A549 (cell line): Measurements from ENCODE around the gene ALDH3A2. TPM values are rescaled to one million over a fixed set of nuclear protein-coding genes. Genes with fewer than 3 reads are reported as not detected.

Source experiments
- ATAC-seq, 2 experiments: fragments of 200-7000 bp in 1 of 2; fragments of >200 bp in 1 of 2; cut with Nextera tagmentation in 1 of 2; cut with Tn5 transposase in 1 of 2; 3 replicates each; pipeline versions ENCODE4 v1.8.0 to v1.9.1; 2018 to 2020; ENCODE audit warnings: mild to moderate bottlenecking in 1 of 2, moderate library complexity in 1 of 2
- CTCF ChIA-PET: fragments of 300-600 bp; sonication (Branson Sonifier 250); formaldehyde crosslinking; extraction: SDS; loops from one replicate; lab custom pipeline; 2021; ENCODE audit warnings: antibody characterized with exemption, inconsistent platforms; lab: Yijun Ruan, JAX
- POLR2A ChIA-PET: fragments of 350-600 bp; formaldehyde crosslinking; extraction: SDS; loops from one replicate; lab custom pipeline; 2021; ENCODE audit warnings: antibody characterized with exemption, inconsistent platforms; lab: Yijun Ruan, JAX
- DNase-seq, 2 experiments: peaks; one replicate each; pipeline versions ENCODE4 v3.0.0 to v3.0.0-alpha.2; 2011 to 2016; ENCODE audit warnings: low read depth in 1 of 2, low spot score in 1 of 2
- FAIRE-seq: peaks from 2 replicates; lab custom pipeline; 2011; peaks lifted over from hg19 to GRCh38; lab: Jason Lieb, UNC
- H3K27ac ChIP-seq, 2 experiments: fragments of >200 bp; sonication (Bioruptor Twin); formaldehyde crosslinking; 3 replicates each; pipeline ENCODE4 v1.5.1; 2016 to 2017
- H3K4me1 ChIP-seq: fragments of >200 bp; sonication (Bioruptor Twin); formaldehyde crosslinking; 3 replicates; pipeline ENCODE4 v1.6.1; 2016
- H3K4me2 ChIP-seq: fragments of >200 bp; sonication (Bioruptor Twin); formaldehyde crosslinking; 3 replicates; pipeline ENCODE4 v1.6.1; 2016
- H3K4me3 ChIP-seq: fragments of >200 bp; sonication (Bioruptor Twin); formaldehyde crosslinking; 3 replicates; pipeline ENCODE4 v1.5.1; 2016
- H3K9me3 ChIP-seq: fragments of >200 bp; sonication (Bioruptor Twin); formaldehyde crosslinking; 3 replicates; pipeline ENCODE4 v1.6.1; 2016
- FOSB ChIP-seq: fragments of 250-450 bp; sonication (Bioruptor Pico); IDR thresholded peaks from 2 replicates; pipeline ENCODE4 v1.5.0; 2020; ENCODE audit warnings: mild to moderate bottlenecking, moderate library complexity
- GATA3 ChIP-seq: IDR thresholded peaks from 2 replicates; pipeline ENCODE4 v1.6.1; 2012; ENCODE audit warnings: borderline replicate concordance
- HES2 ChIP-seq: fragments of >200 bp; sonication (Bioruptor Twin); formaldehyde crosslinking; IDR thresholded peaks from 2 replicates; pipeline ENCODE4 v1.6.1; 2016
- HOXB5 ChIP-seq: fragments of 250-450 bp; sonication (Bioruptor Pico); IDR thresholded peaks from 2 replicates; pipeline ENCODE4 v1.5.0; 2020; ENCODE audit warnings: mild to moderate bottlenecking, moderate library complexity
- JUN ChIP-seq, 2 experiments: fragments of >200 bp; sonication (Bioruptor Twin); formaldehyde crosslinking; IDR thresholded peaks; 2 replicates in 1 of 2; 3 replicates in 1 of 2; pipeline ENCODE4 v1.6.1; 2016 to 2017
- MYC ChIP-seq: IDR thresholded peaks from 2 replicates; pipeline ENCODE4 v1.6.1; 2012; ENCODE audit warnings: mild to moderate bottlenecking, inconsistent platforms, low read length, improper control_type of control experiment, borderline replicate concordance
- NFE2L2 ChIP-seq: fragments of 150-350 bp; conservative IDR thresholded peaks from 2 replicates; pipeline ENCODE4 v1.6.1; 2014; ENCODE audit warnings: low read length
- NR3C1 ChIP-seq: fragments of >200 bp; sonication (Bioruptor Twin); formaldehyde crosslinking; IDR thresholded peaks from 3 replicates; pipeline ENCODE4 v1.6.1; 2017
- PBX3 ChIP-seq: IDR thresholded peaks from 2 replicates; pipeline ENCODE4 v1.6.1; 2012
- RARB ChIP-seq: fragments of 250-450 bp; sonication (Bioruptor Pico); IDR thresholded peaks from 2 replicates; pipeline ENCODE4 v1.8.0; 2021; ENCODE audit warnings: mild to moderate bottlenecking, moderate library complexity
- ZSCAN20 ChIP-seq: fragments of 250-450 bp; sonication (Bioruptor Pico); IDR thresholded peaks from 2 replicates; pipeline ENCODE4 v1.8.0; 2022; ENCODE audit warnings: mild to moderate bottlenecking, moderate library complexity
- WGBS: methylation state at CpG from one replicate; pipeline ENCODE4 v1.1.6; 2017; ENCODE audit errors: missing lambda C conversion rate; 5-methylcytosine and 5-hydroxymethylcytosine counted together
- polyA plus RNA-seq, 4 experiments: library from polyadenylated mRNA; depleted of rRNA in 3 of 4; stranded (reverse); fragments of >200 nt; fragmentation: RNase III in 1 of 4; extraction: RNeasy Plus Mini Kit Qiagen cat#74134 plus additional on column Dnase treatment in 1 of 4; gene quantifications; 2 replicates in 3 of 4; 3 replicates in 1 of 4; pipeline ENCODE4 v1.2.3, GENCODE V29; 2011 to 2017

The ALDH3A2 gene
- polyA plus RNA-seq, 2 of the 4 experiments (the other 2 are of a cell fraction): 140 to 195 TPM

DNA sequence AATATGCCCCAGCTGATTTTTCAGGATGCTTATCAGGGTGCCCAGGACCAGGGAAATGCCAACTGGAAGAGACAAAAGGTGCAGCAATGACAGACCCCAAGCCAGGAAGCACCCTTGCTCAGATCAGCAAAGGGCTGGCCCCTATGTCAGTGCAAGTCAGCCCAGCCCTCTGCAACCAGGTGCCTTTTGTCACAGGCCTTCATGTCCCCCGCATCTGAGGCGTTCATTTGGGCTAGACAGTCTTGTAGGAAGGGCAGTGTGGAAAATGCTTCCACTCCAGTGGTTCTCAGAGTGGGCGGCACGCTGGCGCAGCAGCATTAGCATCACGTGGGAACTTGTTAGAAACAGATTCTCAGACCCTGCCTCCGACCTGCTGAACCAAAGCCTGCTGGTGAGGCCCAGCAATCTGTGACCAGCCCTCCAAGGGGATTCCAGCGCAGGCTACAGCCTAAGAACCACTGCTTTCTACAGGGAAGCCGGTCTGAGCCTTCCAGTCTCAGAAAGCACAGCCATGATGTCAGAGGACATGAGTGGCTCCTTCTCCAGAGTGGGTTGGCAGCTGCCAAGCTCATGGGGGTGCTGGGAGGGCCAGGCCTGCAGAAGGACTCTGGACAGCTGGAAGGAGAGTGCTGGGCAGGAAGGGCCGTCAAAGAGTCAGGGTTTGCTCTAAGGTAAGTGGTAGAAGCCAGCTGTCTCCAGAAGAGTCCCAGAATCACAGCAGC lies 54.7 kb downstream of the ALDH3A2 start:
- Histone ChIP-seq H3K4me3 (no peak overlapping the region), H3K9me3 (no peaks in the 10 kb centered on the region), H3K4me1 (peaks cover 7% of the 10 kb centered on the region; the same call in 1 of the 3 replicates), H3K4me2 (no peak overlapping the region), H3K27ac (peak overlapping the region in 1 of 2 experiments; percentile 59; a peak in 3 of 6 replicates)
- DNase-seq (no peak), FAIRE-seq (no peak), ATAC-seq (peak in 1 of 2 experiments; percentile 7; a peak in 1 of 6 replicates)
- TF ChIP-seq PBX3 (no peak), HOXB5 (CRISPR knock-in tag) (no peak), NFE2L2 (no peak), FOSB (CRISPR knock-in tag) (no peak), RARB (CRISPR knock-in tag) (no peak)
- CTCF ChIA-PET: interaction anchor here (1.5 to 3.3 kb wide), 5 partner anchors 15 to 190 kb away, joined by 4 to 17 read pairs (median 6); no protein-coding TSS in a partner anchor
- 80% methylated on average over 10 of the region's 10 CpGs for WGBS
- POLR2A ChIA-PET: interaction anchor here (1.5 kb wide), 1 partner anchor 55 kb away, joined by 4 read pairs; the partner anchor contains the start of gene ALDH3A2

DNA sequence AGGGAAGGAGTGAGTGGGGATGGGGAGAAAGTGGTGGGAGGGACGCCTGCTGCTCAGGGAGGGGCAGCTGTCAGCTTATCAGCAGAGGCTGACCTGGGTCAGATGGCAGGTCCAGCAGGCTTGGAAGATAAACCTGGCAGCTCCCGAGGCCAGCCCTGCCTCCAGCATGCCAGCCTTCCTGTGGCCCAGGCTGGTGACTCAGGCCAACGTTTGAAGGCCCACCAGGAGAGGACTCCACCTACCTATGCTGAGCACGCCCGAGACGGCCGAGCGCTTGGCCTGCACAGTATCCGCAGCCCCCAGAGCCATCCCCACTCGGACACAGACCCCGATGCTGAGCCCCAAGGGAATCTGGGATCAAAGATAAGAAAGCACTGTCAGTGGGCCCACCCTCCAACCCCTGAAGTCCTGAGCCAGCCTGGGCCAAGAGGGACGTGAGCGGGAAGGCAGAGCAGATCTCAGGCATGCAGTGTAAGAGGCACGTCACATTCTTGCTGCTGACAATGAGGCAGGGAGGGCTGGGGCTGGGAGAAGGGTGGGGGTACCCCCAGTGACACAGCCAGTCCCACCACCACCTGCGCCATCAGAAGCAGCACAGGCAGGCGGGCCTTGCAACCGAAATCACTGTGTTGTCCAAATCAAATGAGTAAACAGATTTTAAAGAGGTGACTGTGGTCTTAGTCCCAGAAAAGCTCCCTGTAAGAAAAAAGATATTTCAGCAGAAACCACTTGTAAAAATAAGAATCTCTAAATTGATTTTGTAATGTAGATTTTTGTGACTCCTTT lies 55.5 kb downstream of the ALDH3A2 start:
- no peaks in the 10 kb centered on the region for H3K9me3 ChIP-seq
- no peak overlapping the region for H3K4me2 ChIP-seq
- TF ChIP-seq JUN (IDR thresholded peaks at IDR 0.05) (no peak), NR3C1 (no peak), GATA3 (no peak), ZSCAN20 (CRISPR knock-in tag) (no peak), MYC (no peak)
- H3K4me1 ChIP-seq: peaks cover 7% of the 10 kb centered on the region; the same call in 1 of the 3 replicates
- CTCF ChIA-PET: interaction anchor here (0.8 to 1.6 kb wide), 6 partner anchors 9 to 191 kb away, joined by 3 to 6 read pairs (median 3); no protein-coding TSS in a partner anchor
- no peak for DNase-seq
- 75% methylated on average over 14 of the region's 17 CpGs for WGBS
- POLR2A ChIA-PET: interaction anchor here (1.5 kb wide), 1 partner anchor 55 kb away, joined by 4 read pairs; the partner anchor contains the start of gene ALDH3A2
- H3K4me3 ChIP-seq: no peak overlapping the region
- no peak for FAIRE-seq
- ATAC-seq: peak in 1 of 2 experiments; percentile 33; a peak in 2 of 6 replicates
- H3K27ac ChIP-seq: peak overlapping the region in 1 of 2 experiments; percentile 59; a peak in 3 of 6 replicates

- WGBS: 90% methylated on average over 13 of the region's 13 CpGs
These were observed 56.6 kb downstream of the ALDH3A2 start for GRCh38 chr17:19705201-19705600.

More at GRCh38 chr17:19705201-19705600, 56.6 kb downstream of the ALDH3A2 start:
- FAIRE-seq (no peak), ATAC-seq (no peak)
- Histone ChIP-seq H3K4me2 (no peak overlapping the region), H3K4me1 (peaks cover 7% of the 10 kb centered on the region; the same call in 1 of the 3 replicates)
- CTCF ChIA-PET: interaction anchor here (1.5 to 1.6 kb wide), 2 partner anchors 14 to 61 kb away, joined by 3 to 6 read pairs; no protein-coding TSS in a partner anchor
- TF ChIP-seq HES2: no peak
- TF ChIP-seq, all 56 proteins: peak for 0
- H3K27ac ChIP-seq: no peak overlapping the region
- H3K4me3 ChIP-seq: no peak overlapping the region
- POLR2A ChIA-PET: interaction anchor here (0.7 to 1.5 kb wide), 2 partner anchors 57 to 59 kb away, joined by 4 read pairs; partner anchors contain the start of gene ALDH3A2
- no peak for DNase-seq
- H3K9me3 ChIP-seq: no peaks in the 10 kb centered on the region
